IPS-11a (cell line): ENCODE results near the gene ARID5B.

Experiments used
- H3K4me3 ChIP-seq: one replicate; pipeline ENCODE4 v1.5.1; 2013; ENCODE audit warnings: low read depth, low read length, control low read depth

The ARID5B gene

GRCh38 chr10:62085821-62086220 lies 184.3 kb downstream of the ARID5B start:
- no peak overlapping the region for H3K4me3 ChIP-seq

- H3K4me3 ChIP-seq = no peak overlapping the region
Observed at GRCh38 chr10:62087329-62087728, 185.8 kb downstream of the ARID5B start.

GRCh38 chr10:62088786-62089185 lies 187.3 kb downstream of the ARID5B start:
- H3K4me3 ChIP-seq = no peak overlapping the region

GRCh38 chr10:62092301-62093030 lies 191.0 kb downstream of the ARID5B start:
- H3K4me3 ChIP-seq = no peak overlapping the region

GRCh38 chr10:62093863-62094291 lies 192.4 kb downstream of the ARID5B start:
- no peak overlapping the region for H3K4me3 ChIP-seq

- H3K4me3 ChIP-seq = no peak overlapping the region
Observed at GRCh38 chr10:62095181-62096122, 194.0 kb downstream of the ARID5B start.

GRCh38 chr10:62096256-62096933 lies 194.9 kb downstream of the ARID5B start:
- H3K4me3 ChIP-seq = no peak overlapping the region

- H3K4me3 ChIP-seq = no peak overlapping the region
Observed at GRCh38 chr10:62098278-62099121, 197.0 kb downstream of the ARID5B start.

GRCh38 chr10:62099299-62099698 lies 197.8 kb downstream of the ARID5B start:
- H3K4me3 ChIP-seq = no peak overlapping the region

- H3K4me3 ChIP-seq = no peak overlapping the region
Observed at GRCh38 chr10:62103857-62104256, 202.4 kb downstream of the ARID5B start.

- no peak overlapping the region for H3K4me3 ChIP-seq
Observed at GRCh38 chr10:62106929-62107519, 205.5 kb downstream of the ARID5B start.

GRCh38 chr10:62108759-62109586 lies 207.5 kb downstream of the ARID5B start:
- H3K4me3 ChIP-seq = no peak overlapping the region

- H3K4me3 ChIP-seq = no peak overlapping the region
Observed at GRCh38 chr10:62109587-62110293, 208.2 kb downstream of the ARID5B start.

- no peak overlapping the region for H3K4me3 ChIP-seq
Observed at GRCh38 chr10:62112300-62112699, 210.8 kb downstream of the ARID5B start.

GRCh38 chr10:62112963-62113362 lies 211.5 kb downstream of the ARID5B start:
- no peak overlapping the region for H3K4me3 ChIP-seq

- no peak overlapping the region for H3K4me3 ChIP-seq
Observed at GRCh38 chr10:62113680-62114079, 212.2 kb downstream of the ARID5B start.

GRCh38 chr10:62115321-62115720 lies 213.8 kb downstream of the ARID5B start:
- H3K4me3 ChIP-seq = no peak overlapping the region

GRCh38 chr10:62115842-62116241 lies 214.3 kb downstream of the ARID5B start:
- no peak overlapping the region for H3K4me3 ChIP-seq

- no peak overlapping the region for H3K4me3 ChIP-seq
Observed at GRCh38 chr10:62116896-62117295, 215.4 kb downstream of the ARID5B start.
